ENCODE results near the gene EIF4ENIF1. TPM values are rescaled to one million over a fixed set of nuclear protein-coding genes. Genes with fewer than 3 reads are reported as not detected.

The EIF4ENIF1 gene
- total RNA-seq, 3 donors from 2014 or later (not counting 1 experiment from before 2014, with no cell fraction given) = 31.1 to 41.7 (median 41.2) TPM

GRCh38 chr22:31448382-31448781, 41.3 kb downstream of the EIF4ENIF1 start:
- Mint-ChIP-seq H3K27me3 (ENCODE audit: low read depth in 2 of 2) (no peaks in the 10 kb centered on the region), H3K9me3 (no peaks in the 10 kb centered on the region), H3K4me3 (no peak overlapping the region), H3K36me3 (no peaks in the 10 kb centered on the region), H3K27ac (no peak overlapping the region), H3K4me1 (peaks cover 11 to 12% of the 10 kb centered on the region in 2 donors)
- no peaks in the 10 kb centered on the region for H3K4me1 ChIP-seq (ENCODE audit: control insufficient read depth, insufficient read depth, low read length)
- ATAC-seq (no peak), DNase-seq (no peak)
- H3K36me3 ChIP-seq (ENCODE audit: control insufficient read depth, insufficient read depth, low read length) = peaks cover 44% of the 10 kb centered on the region
- no peak overlapping the region for H3K4me3 ChIP-seq (ENCODE audit: low read length)
- H3K9me3 ChIP-seq (ENCODE audit: control insufficient read depth, insufficient read depth, low read length) = no peaks in the 10 kb centered on the region
- WGBS (ENCODE audit: insufficient coverage) = 95% methylated on average over 2 of the region's 2 CpGs
- no peaks in the 10 kb centered on the region for H3K27me3 ChIP-seq (ENCODE audit: control insufficient read depth, insufficient read depth, low read length)
- TF ChIP-seq CTCF (IDR thresholded peaks at IDR 0.05) = no peak
- intact Hi-C loops (cut with micrococcal nuclease) = no loop called here
- H3K27ac ChIP-seq (ENCODE audit: low read length) = no peak overlapping the region

GRCh38 chr22:31447337-31447736, 42.3 kb downstream of the EIF4ENIF1 start:
- Mint-ChIP-seq H3K4me1 (peaks cover 8 to 9% of the 10 kb centered on the region in 2 donors), H3K27ac (no peak overlapping the region), H3K4me3 (no peak overlapping the region), H3K9me3 (no peaks in the 10 kb centered on the region), H3K36me3 (peaks cover 7% of the 10 kb centered on the region), H3K27me3 (ENCODE audit: low read depth in 2 of 2) (no peaks in the 10 kb centered on the region)
- WGBS (ENCODE audit: insufficient coverage) = 100% methylated on average over 3 of the region's 3 CpGs
- DNase-seq (no peak), ATAC-seq (no peak)
- Histone ChIP-seq H3K27ac (ENCODE audit: low read length) (no peak overlapping the region), H3K9me3 (ENCODE audit: control insufficient read depth, insufficient read depth, low read length) (no peaks in the 10 kb centered on the region), H3K4me3 (ENCODE audit: low read length) (no peak overlapping the region), H3K27me3 (ENCODE audit: control insufficient read depth, insufficient read depth, low read length) (no peaks in the 10 kb centered on the region), H3K4me1 (ENCODE audit: control insufficient read depth, insufficient read depth, low read length) (no peaks in the 10 kb centered on the region), H3K36me3 (ENCODE audit: control insufficient read depth, insufficient read depth, low read length) (peaks cover 48% of the 10 kb centered on the region)
- intact Hi-C loops (cut with micrococcal nuclease) = no loop called here
- no peak for TF ChIP-seq CTCF (IDR thresholded peaks at IDR 0.05)

GRCh38 chr22:31446767-31447166, 42.9 kb downstream of the EIF4ENIF1 start:
- H3K4me1 Mint-ChIP-seq = peaks cover 2 to 3% of the 10 kb centered on the region in 2 donors
- Histone ChIP-seq H3K27ac (ENCODE audit: low read length) (no peak overlapping the region), H3K4me1 (ENCODE audit: control insufficient read depth, insufficient read depth, low read length) (no peaks in the 10 kb centered on the region), H3K4me3 (ENCODE audit: low read length) (no peak overlapping the region), H3K9me3 (ENCODE audit: control insufficient read depth, insufficient read depth, low read length) (no peaks in the 10 kb centered on the region), H3K36me3 (ENCODE audit: control insufficient read depth, insufficient read depth, low read length) (peaks cover 54% of the 10 kb centered on the region), H3K27me3 (ENCODE audit: control insufficient read depth, insufficient read depth, low read length) (no peaks in the 10 kb centered on the region)
- H3K4me3 Mint-ChIP-seq = no peak overlapping the region
- H3K36me3 Mint-ChIP-seq = peaks cover 7% of the 10 kb centered on the region
- 100% methylated on average over 1 of the region's 2 CpGs for WGBS (ENCODE audit: insufficient coverage)
- no peak for TF ChIP-seq CTCF (IDR thresholded peaks at IDR 0.05)
- no peak overlapping the region for H3K27ac Mint-ChIP-seq
- DNase-seq (no peak), ATAC-seq (no peak)
- no peaks in the 10 kb centered on the region for H3K27me3 Mint-ChIP-seq (ENCODE audit: low read depth in 2 of 2)
- no peaks in the 10 kb centered on the region for H3K9me3 Mint-ChIP-seq
- intact Hi-C loops (cut with micrococcal nuclease) = no loop called here

- no peaks in the 10 kb centered on the region for H3K27me3 ChIP-seq (ENCODE audit: control insufficient read depth, insufficient read depth, low read length)
- ATAC-seq (no peak), DNase-seq (no peak)
- H3K9me3 ChIP-seq (ENCODE audit: control insufficient read depth, insufficient read depth, low read length) = no peaks in the 10 kb centered on the region
- Mint-ChIP-seq H3K27me3 (ENCODE audit: low read depth in 2 of 2) (no peaks in the 10 kb centered on the region), H3K4me3 (no peak overlapping the region), H3K4me1 (no peaks in the 10 kb centered on the region), H3K27ac (no peak overlapping the region), H3K36me3 (peaks cover 7% of the 10 kb centered on the region), H3K9me3 (no peaks in the 10 kb centered on the region)
- TF ChIP-seq CTCF (IDR thresholded peaks at IDR 0.05) = no peak
- H3K4me1 ChIP-seq (ENCODE audit: control insufficient read depth, insufficient read depth, low read length) = no peaks in the 10 kb centered on the region
- no peak overlapping the region for H3K27ac ChIP-seq (ENCODE audit: low read length)
- peaks cover 58% of the 10 kb centered on the region for H3K36me3 ChIP-seq (ENCODE audit: control insufficient read depth, insufficient read depth, low read length)
- no peak overlapping the region for H3K4me3 ChIP-seq (ENCODE audit: low read length)
- 89% methylated on average over 3 of the region's 3 CpGs for WGBS (ENCODE audit: insufficient coverage)
- intact Hi-C loops (cut with micrococcal nuclease) = no loop called here
These were observed 43.4 kb downstream of the EIF4ENIF1 start for GRCh38 chr22:31446208-31446607.

Data from natural killer cell (primary cell).